HFFc6 (cell line): Measurements from ENCODE around the gene RCSD1. TPM values are rescaled to one million over a fixed set of nuclear protein-coding genes. Genes with fewer than 3 reads are reported as not detected.

ENCODE experiments used
- DNase-seq: peaks from one replicate; pipeline ENCODE4 v3.0.0-alpha.2; 2018
- H3K27ac Mint-ChIP-seq: 2 replicates; pipeline ENCODE4 v1.8.0; 2020; ENCODE audit warnings: mild to moderate bottlenecking, mixed read lengths
- H3K27me3 Mint-ChIP-seq: 2 replicates; pipeline ENCODE4 v1.8.0; 2021; ENCODE audit warnings: mild to moderate bottlenecking, moderate library complexity, mixed read lengths; ENCODE audit not compliant: insufficient read depth
- H3K36me3 Mint-ChIP-seq: 2 replicates; pipeline ENCODE4 v1.8.0; 2021; ENCODE audit warnings: low read depth, mixed read lengths
- H3K4me1 Mint-ChIP-seq: 2 replicates; pipeline ENCODE4 v1.8.0; 2020; ENCODE audit warnings: low read depth, mixed read lengths
- H3K4me3 Mint-ChIP-seq: 2 replicates; pipeline ENCODE4 v1.8.0; 2020; ENCODE audit warnings: mild to moderate bottlenecking, moderate library complexity, mixed read lengths
- H3K9me3 Mint-ChIP-seq: 2 replicates; pipeline ENCODE4 v1.8.0; 2020; ENCODE audit warnings: mild to moderate bottlenecking, mixed read lengths
- total RNA-seq, 6 experiments: library from RNA; stranded (reverse); fragmentation: NEBNext Ultra II Directional; extraction: Animal tissue kit (Norgen Biotek cat#: 25700); gene quantifications; 2 replicates in 1 of 6; 3 replicates in 5 of 6; pipeline ENCODE4 v1.2.3, GENCODE V29; 2021
- TF ChIP-seq, protein P1 (sequence below): fragments of 200-600 bp; sonication (generic); IDR thresholded peaks from 2 replicates; pipeline ENCODE4 v1.5.0; 2021; ENCODE audit warnings: antibody characterized with exemption, mild to moderate bottlenecking

RCSD1 gene
- total RNA-seq, 6 experiments from 2014 or later = not detected

DNA sequence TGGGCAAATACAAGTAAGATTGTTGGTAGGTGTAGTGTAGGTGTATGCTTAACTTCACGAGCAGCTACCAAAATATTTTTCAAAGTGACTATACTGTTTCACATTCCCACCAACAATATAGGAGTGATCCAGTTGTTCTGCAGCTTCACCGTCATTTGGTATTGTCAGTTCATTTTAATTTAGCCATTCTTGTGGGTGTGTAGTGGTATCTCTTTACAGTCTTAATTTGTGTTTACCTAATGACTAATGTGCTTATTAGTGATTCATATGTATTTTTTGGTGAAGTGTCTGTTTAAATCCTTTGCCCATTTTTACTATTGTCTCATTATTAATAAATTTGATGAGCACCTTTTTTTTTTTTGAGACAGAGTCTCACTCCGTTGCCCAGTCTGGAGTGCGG lies 35.4 kb downstream of the RCSD1 start:
- peaks cover 2% of the 10 kb centered on the region; the same call in 1 of the 2 replicates for H3K27me3 Mint-ChIP-seq
- no peaks in the 10 kb centered on the region for H3K36me3 Mint-ChIP-seq
- no peak overlapping the region for H3K27ac Mint-ChIP-seq
- peaks cover 52% of the 10 kb centered on the region for H3K4me1 Mint-ChIP-seq
- no peak for DNase-seq
- TF ChIP-seq, protein P1, sequence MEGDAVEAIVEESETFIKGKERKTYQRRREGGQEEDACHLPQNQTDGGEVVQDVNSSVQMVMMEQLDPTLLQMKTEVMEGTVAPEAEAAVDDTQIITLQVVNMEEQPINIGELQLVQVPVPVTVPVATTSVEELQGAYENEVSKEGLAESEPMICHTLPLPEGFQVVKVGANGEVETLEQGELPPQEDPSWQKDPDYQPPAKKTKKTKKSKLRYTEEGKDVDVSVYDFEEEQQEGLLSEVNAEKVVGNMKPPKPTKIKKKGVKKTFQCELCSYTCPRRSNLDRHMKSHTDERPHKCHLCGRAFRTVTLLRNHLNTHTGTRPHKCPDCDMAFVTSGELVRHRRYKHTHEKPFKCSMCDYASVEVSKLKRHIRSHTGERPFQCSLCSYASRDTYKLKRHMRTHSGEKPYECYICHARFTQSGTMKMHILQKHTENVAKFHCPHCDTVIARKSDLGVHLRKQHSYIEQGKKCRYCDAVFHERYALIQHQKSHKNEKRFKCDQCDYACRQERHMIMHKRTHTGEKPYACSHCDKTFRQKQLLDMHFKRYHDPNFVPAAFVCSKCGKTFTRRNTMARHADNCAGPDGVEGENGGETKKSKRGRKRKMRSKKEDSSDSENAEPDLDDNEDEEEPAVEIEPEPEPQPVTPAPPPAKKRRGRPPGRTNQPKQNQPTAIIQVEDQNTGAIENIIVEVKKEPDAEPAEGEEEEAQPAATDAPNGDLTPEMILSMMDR = no peak
- H3K9me3 Mint-ChIP-seq = no peaks in the 10 kb centered on the region
- no peak overlapping the region for H3K4me3 Mint-ChIP-seq

DNA sequence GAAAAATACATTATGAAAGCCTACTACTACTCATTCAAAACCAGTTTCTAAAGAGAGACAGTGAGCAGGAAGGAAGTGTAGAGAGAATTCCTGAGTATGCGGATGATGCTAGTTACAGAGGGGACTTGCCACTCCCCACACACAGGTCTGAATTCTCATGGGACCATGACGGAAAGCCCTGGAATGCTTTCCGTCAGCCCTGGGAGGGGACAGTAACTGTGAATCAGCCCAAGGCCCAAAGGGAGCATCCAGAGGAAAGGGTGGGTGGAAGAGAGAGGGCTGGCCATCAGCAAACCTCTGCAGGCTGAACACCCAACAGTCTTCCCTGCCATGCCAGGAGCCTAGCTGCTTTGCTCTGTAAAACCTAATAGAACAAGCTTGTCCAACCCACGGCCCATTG lies 36.4 kb downstream of the RCSD1 start:
- peak; percentile 16 for DNase-seq
- H3K9me3 Mint-ChIP-seq = no peaks in the 10 kb centered on the region
- TF ChIP-seq, protein P1 = no peak
- H3K27me3 Mint-ChIP-seq = peaks cover 9% of the 10 kb centered on the region
- H3K36me3 Mint-ChIP-seq = no peaks in the 10 kb centered on the region
- no peak overlapping the region for H3K27ac Mint-ChIP-seq
- peaks cover 43% of the 10 kb centered on the region for H3K4me1 Mint-ChIP-seq
- no peak overlapping the region; the same call in 1 of the 2 replicates for H3K4me3 Mint-ChIP-seq

DNA sequence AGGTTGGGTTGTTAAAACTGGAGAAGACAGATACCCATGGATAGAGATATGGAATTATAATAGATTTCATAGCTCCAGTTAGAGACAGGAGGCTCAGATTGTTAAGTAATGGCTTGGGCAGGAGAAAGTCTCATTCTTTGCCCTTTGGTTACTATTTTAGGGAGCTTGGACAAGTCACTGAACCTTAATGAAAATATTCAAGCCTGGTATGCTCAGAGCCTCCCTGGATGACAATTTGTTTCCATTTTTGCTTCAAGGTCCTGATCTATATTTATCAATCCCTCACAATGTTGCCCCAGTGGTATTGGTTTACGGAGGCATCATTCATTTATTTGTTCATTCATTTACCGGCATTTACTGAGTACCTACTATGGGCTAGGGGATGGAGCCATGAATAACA lies 37.5 kb downstream of the RCSD1 start:
- DNase-seq = no peak
- no peaks in the 10 kb centered on the region for H3K9me3 Mint-ChIP-seq
- H3K4me1 Mint-ChIP-seq = peaks cover 31% of the 10 kb centered on the region
- peaks cover 9% of the 10 kb centered on the region for H3K27me3 Mint-ChIP-seq
- H3K36me3 Mint-ChIP-seq = no peaks in the 10 kb centered on the region
- TF ChIP-seq, protein P1 = no peak
- H3K27ac Mint-ChIP-seq = no peak overlapping the region
- H3K4me3 Mint-ChIP-seq = no peak overlapping the region

DNA sequence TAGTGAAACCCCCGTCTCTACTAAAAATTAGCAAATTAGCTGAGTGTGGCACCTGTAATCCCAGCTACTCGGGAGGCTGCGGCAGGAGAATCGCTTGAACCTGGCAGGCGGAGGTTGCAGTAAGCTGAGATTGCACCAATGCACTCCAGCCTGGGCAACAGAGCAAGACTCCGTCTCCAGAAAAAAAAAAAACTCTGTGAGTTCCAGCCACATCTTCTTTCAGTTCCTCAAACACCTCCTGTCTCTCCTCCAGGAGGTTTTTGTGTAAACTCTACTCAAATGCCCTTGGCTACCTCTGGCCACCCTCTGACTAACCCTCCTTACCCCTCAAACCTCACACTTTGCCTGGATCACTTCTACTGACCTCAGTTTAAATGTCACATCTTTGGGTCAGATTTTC lies 38.1 kb downstream of the RCSD1 start:
- TF ChIP-seq, protein P1 = no peak
- no peaks in the 10 kb centered on the region for H3K9me3 Mint-ChIP-seq
- peaks cover 26% of the 10 kb centered on the region for H3K4me1 Mint-ChIP-seq
- H3K27ac Mint-ChIP-seq = no peak overlapping the region
- H3K36me3 Mint-ChIP-seq = no peaks in the 10 kb centered on the region
- no peak overlapping the region for H3K4me3 Mint-ChIP-seq
- peaks cover 12% of the 10 kb centered on the region for H3K27me3 Mint-ChIP-seq
- no peak for DNase-seq

DNA sequence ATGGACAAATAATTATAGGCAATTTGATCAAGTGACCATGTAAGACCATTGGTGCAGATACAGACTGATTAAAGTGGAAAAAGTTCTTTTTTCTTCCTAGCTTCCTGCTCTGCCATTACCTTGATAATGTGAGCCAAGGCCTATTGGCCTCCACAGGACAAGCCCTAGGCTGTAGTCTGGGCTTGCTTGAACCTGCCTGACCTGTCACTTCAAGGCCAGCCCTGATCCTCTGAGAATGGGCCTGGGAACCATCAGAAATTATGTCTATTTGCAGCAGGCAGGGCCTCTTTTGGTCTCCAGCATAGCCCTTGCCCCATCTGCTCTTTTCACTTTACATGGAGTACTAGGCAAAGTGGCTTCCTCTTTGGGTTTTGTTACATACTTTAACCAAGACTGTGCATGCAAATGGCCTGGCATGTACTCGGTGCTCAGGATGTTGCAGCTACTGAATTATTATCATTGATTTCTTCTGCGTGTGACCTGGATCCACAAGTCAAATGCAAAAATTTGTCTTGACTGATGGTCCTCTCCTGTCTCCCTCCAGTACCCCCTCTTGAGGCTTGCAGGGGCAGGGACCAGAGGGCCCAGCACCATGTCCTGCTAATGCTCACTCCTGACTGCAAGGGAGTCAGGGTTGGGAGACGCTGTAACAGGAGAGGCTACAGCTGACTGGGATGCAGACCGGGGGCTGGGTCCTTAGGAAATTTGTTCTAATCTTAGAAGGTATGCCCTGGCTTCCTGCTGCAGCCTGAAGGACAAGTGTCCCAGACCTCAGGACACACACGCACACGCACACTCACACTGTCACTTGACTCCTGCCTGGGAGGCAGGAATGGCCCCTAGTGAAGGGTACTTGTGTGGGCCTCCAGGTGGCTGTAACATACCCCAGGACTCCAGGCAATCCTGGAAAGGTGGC lies 39.4 kb downstream of the RCSD1 start:
- peaks cover 18% of the 10 kb centered on the region for H3K27me3 Mint-ChIP-seq
- H3K36me3 Mint-ChIP-seq = no peaks in the 10 kb centered on the region
- H3K27ac Mint-ChIP-seq = no peak overlapping the region
- DNase-seq = no peak
- TF ChIP-seq, protein P1 = no peak
- no peaks in the 10 kb centered on the region for H3K9me3 Mint-ChIP-seq
- peaks cover 12% of the 10 kb centered on the region for H3K4me1 Mint-ChIP-seq
- no peak overlapping the region for H3K4me3 Mint-ChIP-seq
